Prostate gland (tissue), 2 donors: Measurements from ENCODE around the gene ZNF626. TPM values are rescaled to one million over a fixed set of nuclear protein-coding genes. Genes with fewer than 3 reads are reported as not detected.
"Not testable (repeated sequence)": the region's sequence is repeated elsewhere in the genome, so short reads cannot be mapped to it uniquely, and the experiment has no call there.

Source experiments
- DNase-seq: peaks from one replicate; pipeline ENCODE4 v3.0.0-alpha.2; 2019; ENCODE audit warnings: low spot score
- H3K27ac ChIP-seq, 2 donors: fragments of 200-600 bp; sonication (generic); 2 replicates each; pipeline ENCODE4 v1.5.1; 2017 to 2019
- H3K27me3 ChIP-seq: fragments of 200-600 bp; sonication (generic); replicated peaks from 2 replicates; pipeline ENCODE4 v1.5.1; 2019; ENCODE audit not compliant: insufficient read depth
- H3K36me3 ChIP-seq, 2 donors: fragments of 200-600 bp; sonication (generic); 1 replicate in 1 of 2; 2 replicates in 1 of 2; pipeline versions ENCODE4 v1.5.1 to v1.8.1; 2017 to 2019
- H3K4me1 ChIP-seq: fragments of 200-600 bp; sonication (generic); replicated peaks from 2 replicates; pipeline ENCODE4 v1.5.1; 2019
- H3K4me3 ChIP-seq, 2 donors: fragments of 200-600 bp; sonication (generic); 2 replicates each; pipeline ENCODE4 v1.5.1; 2017 to 2019
- H3K9me3 ChIP-seq: fragments of 200-600 bp; sonication (generic); 2 replicates; pipeline ENCODE4 v1.5.1; 2017
- POLR2A ChIP-seq: fragments of 450-650 bp; IDR thresholded peaks from one replicate; pipeline ENCODE4 v1.6.1; 2016; ENCODE audit warnings: antibody characterized with exemption, mild to moderate bottlenecking
- POLR2AphosphoS5 ChIP-seq: sonication (generic); formaldehyde crosslinking; IDR thresholded peaks from one replicate; pipeline ENCODE4 v1.6.1; 2017; ENCODE audit warnings: antibody characterized with exemption
- WGBS: methylation state at CpG from one replicate; pipeline ENCODE4 v1.1.5; 2018; 5-methylcytosine and 5-hydroxymethylcytosine counted together
- intact Hi-C: fragments of 100-400 bp; cut with DNase I; formaldehyde crosslinking; loops from one replicate; pipeline ENCODE4 v1.14.2; 2022
- total RNA-seq, 2 donors: library from RNA; depleted of rRNA; stranded (reverse); fragments of >200 nt; gene quantifications; one replicate each; pipeline ENCODE4 v1.1.0, GENCODE V29; 2016
- TF ChIP-seq, protein P1 (sequence below), 4 experiments: fragments of 200-600 bp in 2 of 4; fragments of 450-650 bp in 2 of 4; sonication (generic) in 2 of 4; IDR thresholded peaks; 1 replicate in 3 of 4; 2 replicates in 1 of 4; pipeline ENCODE4 v1.5.1; 2016 to 2019; ENCODE audit warnings: antibody characterized with exemption in 4 of 4, mild to moderate bottlenecking in 2 of 4, moderate library complexity in 2 of 4

The ZNF626 gene
- total RNA-seq, 2 donors from 2014 or later, result 18.5 to 21.5 TPM

DNA sequence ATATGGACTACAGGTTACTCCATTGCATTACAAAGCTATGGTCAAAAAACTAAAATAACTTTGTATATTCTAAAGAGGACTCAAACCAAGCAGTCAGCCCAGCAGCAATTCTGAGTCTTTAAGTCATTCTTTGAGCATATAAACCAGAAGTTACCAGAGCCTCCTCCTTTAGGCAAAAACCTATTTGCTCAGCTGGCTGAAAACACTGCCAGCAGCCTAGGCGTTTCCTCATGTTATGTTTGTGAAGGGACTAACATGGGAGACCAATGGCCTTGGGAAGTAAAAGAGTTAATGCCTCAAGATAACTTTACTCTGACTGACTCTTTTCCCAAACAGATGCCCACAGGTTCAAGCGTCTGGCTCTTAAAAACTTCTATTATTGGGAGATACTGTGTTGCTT, 45.3 kb downstream of the ZNF626 start:
- H3K4me3 ChIP-seq, result no peak overlapping the region
- TF ChIP-seq POLR2A (no peak), POLR2AphosphoS5 (no peak)
- TF ChIP-seq, protein P1, sequence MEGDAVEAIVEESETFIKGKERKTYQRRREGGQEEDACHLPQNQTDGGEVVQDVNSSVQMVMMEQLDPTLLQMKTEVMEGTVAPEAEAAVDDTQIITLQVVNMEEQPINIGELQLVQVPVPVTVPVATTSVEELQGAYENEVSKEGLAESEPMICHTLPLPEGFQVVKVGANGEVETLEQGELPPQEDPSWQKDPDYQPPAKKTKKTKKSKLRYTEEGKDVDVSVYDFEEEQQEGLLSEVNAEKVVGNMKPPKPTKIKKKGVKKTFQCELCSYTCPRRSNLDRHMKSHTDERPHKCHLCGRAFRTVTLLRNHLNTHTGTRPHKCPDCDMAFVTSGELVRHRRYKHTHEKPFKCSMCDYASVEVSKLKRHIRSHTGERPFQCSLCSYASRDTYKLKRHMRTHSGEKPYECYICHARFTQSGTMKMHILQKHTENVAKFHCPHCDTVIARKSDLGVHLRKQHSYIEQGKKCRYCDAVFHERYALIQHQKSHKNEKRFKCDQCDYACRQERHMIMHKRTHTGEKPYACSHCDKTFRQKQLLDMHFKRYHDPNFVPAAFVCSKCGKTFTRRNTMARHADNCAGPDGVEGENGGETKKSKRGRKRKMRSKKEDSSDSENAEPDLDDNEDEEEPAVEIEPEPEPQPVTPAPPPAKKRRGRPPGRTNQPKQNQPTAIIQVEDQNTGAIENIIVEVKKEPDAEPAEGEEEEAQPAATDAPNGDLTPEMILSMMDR (IDR thresholded peaks at IDR 0.05), result no peak
- no peaks in the 10 kb centered on the region for H3K36me3 ChIP-seq
- no peaks in the 10 kb centered on the region for H3K4me1 ChIP-seq
- no peak for DNase-seq
- H3K27me3 ChIP-seq, result no peaks in the 10 kb centered on the region
- intact Hi-C loops, result no loop called here
- no peaks in the 10 kb centered on the region for H3K9me3 ChIP-seq
- no peak overlapping the region for H3K27ac ChIP-seq
- WGBS, result 68% methylated on average over 2 of the region's 2 CpGs

DNA sequence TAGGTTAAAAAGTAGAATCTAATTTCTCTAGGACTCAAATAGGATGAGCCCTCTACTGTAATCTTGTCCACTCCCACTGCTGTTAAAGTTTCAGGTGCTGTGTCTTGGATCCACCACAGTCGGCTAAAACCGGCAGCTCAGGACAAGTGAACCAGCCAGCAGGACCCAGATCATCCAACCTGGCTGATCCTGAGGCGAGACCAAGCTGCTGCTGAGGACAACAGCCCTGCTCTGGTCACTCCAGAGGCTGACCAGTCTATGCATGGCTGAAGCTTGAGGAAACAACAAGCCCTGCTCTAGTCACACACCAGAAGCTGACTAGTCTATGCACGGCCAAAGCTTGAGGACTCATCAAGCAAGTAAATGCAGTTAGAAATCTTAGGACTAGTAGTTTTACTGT, 46.4 kb downstream of the ZNF626 start:
- H3K36me3 ChIP-seq, H3K27me3 ChIP-seq, intact Hi-C loops, H3K4me3 ChIP-seq, H3K27ac ChIP-seq, DNase-seq, H3K4me1 ChIP-seq, H3K9me3 ChIP-seq: not testable (repeated sequence)
- 90% methylated on average over 4 of the region's 4 CpGs for WGBS

DNA sequence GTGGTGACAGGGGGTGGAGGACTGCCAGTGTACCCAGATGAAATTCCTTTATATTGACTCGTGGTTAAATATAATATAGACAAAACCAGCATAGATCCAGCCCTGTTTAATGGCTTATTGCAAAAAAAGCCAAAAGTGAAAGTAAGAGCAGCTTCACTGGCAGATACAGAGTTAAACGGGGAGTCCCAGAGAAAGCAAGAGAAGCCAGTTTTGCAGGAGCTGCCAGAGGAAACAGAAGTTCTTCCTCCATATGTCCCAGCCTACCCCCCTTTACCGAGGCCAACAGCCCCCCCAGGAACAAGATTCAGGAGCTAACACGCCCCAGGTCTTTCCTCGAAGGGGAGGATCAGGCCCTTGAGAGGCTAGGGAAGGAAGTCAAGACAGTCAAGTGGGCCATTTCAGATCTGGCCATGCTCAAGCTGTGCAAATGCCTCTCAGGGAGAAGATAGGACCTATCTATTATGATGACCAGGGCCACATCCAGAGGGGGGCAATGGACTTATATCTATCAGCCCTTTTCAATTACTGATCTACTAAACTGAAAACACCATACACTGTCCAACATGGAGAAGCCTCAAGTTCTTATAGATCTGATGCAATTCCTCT, 48.6 kb downstream of the ZNF626 start:
- intact Hi-C loops, result no loop called here
- H3K4me3 ChIP-seq, result peak overlapping the region in 1 of 2 donors; percentile 10
- WGBS, result 48% methylated on average over 5 of the region's 5 CpGs
- no peak for TF ChIP-seq POLR2A
- TF ChIP-seq, protein P1 (IDR thresholded peaks at IDR 0.05), result no peak
- TF ChIP-seq POLR2AphosphoS5, result no peak
- no peak for DNase-seq
- H3K36me3 ChIP-seq, result no peaks in the 10 kb centered on the region
- no peaks in the 10 kb centered on the region for H3K27me3 ChIP-seq
- H3K27ac ChIP-seq, result no peak overlapping the region
- H3K9me3 ChIP-seq, result no peaks in the 10 kb centered on the region
- H3K4me1 ChIP-seq, result no peaks in the 10 kb centered on the region

DNA sequence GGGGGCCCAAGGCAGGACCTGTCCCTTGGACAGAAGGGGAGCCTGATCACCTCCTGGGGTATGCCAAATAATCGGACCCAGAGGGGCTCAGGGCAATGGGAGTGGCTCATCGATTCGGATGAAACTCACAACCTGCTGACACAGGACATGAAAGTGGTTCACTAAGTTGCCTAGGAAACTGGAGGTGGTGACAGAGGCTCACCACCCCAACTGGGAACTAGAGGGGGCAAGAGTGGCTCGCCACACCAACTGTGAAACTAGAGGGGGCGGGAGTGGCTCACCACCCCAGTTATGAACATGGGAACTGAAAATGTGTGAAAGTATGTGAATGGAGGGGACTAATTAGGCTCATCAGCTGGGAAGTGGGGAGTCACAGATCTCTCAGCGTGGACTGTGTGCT, 49.5 kb downstream of the ZNF626 start:
- no peak overlapping the region for H3K27ac ChIP-seq
- no peaks in the 10 kb centered on the region for H3K36me3 ChIP-seq
- H3K4me3 ChIP-seq, result peak overlapping the region in 1 of 2 donors; percentile 10
- H3K9me3 ChIP-seq, result no peaks in the 10 kb centered on the region
- DNase-seq, result no peak
- no peaks in the 10 kb centered on the region for H3K4me1 ChIP-seq
- intact Hi-C loops, result no loop called here
- no peak for TF ChIP-seq POLR2AphosphoS5
- TF ChIP-seq POLR2A, result no peak
- TF ChIP-seq, protein P1 (IDR thresholded peaks at IDR 0.05), result no peak
- WGBS, result 79% methylated on average over 6 of the region's 6 CpGs
- H3K27me3 ChIP-seq, result no peaks in the 10 kb centered on the region

DNA sequence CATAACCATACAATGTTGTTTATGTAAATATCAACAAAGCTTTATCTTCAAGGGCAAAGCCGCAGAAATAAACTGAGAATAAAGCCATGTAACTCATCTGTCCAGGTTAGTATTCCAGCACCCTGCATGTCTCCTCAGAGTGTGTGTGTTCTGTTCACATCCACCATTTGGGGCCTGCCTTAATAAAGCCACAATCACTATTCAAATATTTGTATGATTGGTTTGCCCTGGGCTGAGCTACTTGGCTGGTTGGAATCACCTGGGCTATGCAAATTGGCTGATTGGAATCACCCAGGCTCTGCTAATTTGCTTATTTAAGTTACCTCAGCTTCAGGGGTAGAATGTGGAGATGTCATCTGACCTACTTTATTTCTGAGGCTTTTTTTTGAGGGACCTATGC, 53.4 kb downstream of the ZNF626 start:
- Histone ChIP-seq H3K27ac (no peak overlapping the region), H3K4me1 (no peaks in the 10 kb centered on the region), H3K27me3 (no peaks in the 10 kb centered on the region), H3K9me3 (no peaks in the 10 kb centered on the region), H3K4me3 (no peak overlapping the region), H3K36me3 (no peaks in the 10 kb centered on the region)
- no peak for TF ChIP-seq POLR2AphosphoS5
- TF ChIP-seq POLR2A, result no peak
- TF ChIP-seq, protein P1 (IDR thresholded peaks at IDR 0.05), result no peak
- no peak for DNase-seq
- intact Hi-C loops, result no loop called here
- 86% methylated on average over 1 of the region's 1 CpG for WGBS

Other genes with a start within 250 kb of the ZNF626 start
- 10 to 100 TPM; 22.1 to 39.8 TPM for gene ZNF737, start 95.8 kb downstream of the ZNF626 start, total RNA-seq
- gene ZNF66, start 114.7 kb upstream of the ZNF626 start, total RNA-seq, result 10 to 100 TPM in 1 of 2 donors, 1 to 10 TPM in 1; 3.6 to 13.5 TPM